Sigmoid colon (tissue), 4 donors: ENCODE data around the gene WDR93.

Experiments used
- EP300 ChIP-seq, 4 donors: sonication (generic); formaldehyde crosslinking; IDR thresholded peaks; one replicate each; pipeline ENCODE4 v1.6.1; 2017; ENCODE audit warnings: antibody characterized with exemption in 4 of 4
- POLR2A ChIP-seq, 2 donors: fragments of 450-650 bp; IDR thresholded peaks; one replicate each; pipeline ENCODE4 v1.6.1; 2016; ENCODE audit warnings: antibody characterized with exemption in 2 of 2, mild to moderate bottlenecking in 2 of 2, moderate library complexity in 2 of 2
- POLR2AphosphoS5 ChIP-seq, 4 donors: sonication (generic); formaldehyde crosslinking; IDR thresholded peaks; one replicate each; pipeline ENCODE4 v1.6.1; 2017; ENCODE audit warnings: antibody characterized with exemption in 4 of 4
- TF ChIP-seq, protein P1 (sequence below), 4 experiments: fragments of 450-650 bp in 3 of 4; fragments of 200-600 bp in 1 of 4; IDR thresholded peaks; one replicate each; pipeline ENCODE4 v1.5.1; 2016 to 2019; ENCODE audit warnings: antibody characterized with exemption in 4 of 4, mild to moderate bottlenecking in 3 of 4, moderate library complexity in 2 of 4

DNA sequence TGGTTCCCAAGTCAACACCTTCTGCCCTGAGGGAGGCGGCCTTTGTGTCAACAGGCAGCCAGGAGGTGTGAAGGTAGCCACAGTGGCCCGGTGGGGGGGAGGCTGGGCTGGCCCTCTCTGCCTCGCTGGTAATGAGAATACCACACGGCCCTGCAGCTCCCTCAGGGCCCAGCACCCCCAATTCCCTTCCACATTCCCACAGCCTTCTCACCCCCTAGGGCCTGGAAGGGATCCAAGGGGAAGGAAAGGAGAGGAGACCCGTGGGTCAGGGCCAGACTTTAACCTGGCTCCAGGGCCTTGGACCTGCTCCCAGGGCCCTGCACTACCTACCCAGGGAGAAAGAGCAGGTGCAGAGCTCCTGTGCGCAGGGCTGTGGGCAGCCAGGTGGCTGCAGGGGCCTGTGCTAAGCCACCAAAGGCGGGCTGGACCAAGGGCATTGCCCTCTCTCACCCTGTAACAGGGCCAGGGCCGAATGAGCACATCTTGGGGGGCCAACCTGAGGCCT is 76.9 kb downstream of the WDR93 start:
- TF ChIP-seq, protein P1, sequence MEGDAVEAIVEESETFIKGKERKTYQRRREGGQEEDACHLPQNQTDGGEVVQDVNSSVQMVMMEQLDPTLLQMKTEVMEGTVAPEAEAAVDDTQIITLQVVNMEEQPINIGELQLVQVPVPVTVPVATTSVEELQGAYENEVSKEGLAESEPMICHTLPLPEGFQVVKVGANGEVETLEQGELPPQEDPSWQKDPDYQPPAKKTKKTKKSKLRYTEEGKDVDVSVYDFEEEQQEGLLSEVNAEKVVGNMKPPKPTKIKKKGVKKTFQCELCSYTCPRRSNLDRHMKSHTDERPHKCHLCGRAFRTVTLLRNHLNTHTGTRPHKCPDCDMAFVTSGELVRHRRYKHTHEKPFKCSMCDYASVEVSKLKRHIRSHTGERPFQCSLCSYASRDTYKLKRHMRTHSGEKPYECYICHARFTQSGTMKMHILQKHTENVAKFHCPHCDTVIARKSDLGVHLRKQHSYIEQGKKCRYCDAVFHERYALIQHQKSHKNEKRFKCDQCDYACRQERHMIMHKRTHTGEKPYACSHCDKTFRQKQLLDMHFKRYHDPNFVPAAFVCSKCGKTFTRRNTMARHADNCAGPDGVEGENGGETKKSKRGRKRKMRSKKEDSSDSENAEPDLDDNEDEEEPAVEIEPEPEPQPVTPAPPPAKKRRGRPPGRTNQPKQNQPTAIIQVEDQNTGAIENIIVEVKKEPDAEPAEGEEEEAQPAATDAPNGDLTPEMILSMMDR (IDR thresholded peaks at IDR 0.05), result no peak
- no peak for TF ChIP-seq POLR2A (IDR thresholded peaks at IDR 0.05)
- TF ChIP-seq POLR2AphosphoS5 (IDR thresholded peaks at IDR 0.05), result no peak
- TF ChIP-seq EP300 (IDR thresholded peaks at IDR 0.05), result no peak
